ENCODE measurements around the gene ZNF827.

DNA sequence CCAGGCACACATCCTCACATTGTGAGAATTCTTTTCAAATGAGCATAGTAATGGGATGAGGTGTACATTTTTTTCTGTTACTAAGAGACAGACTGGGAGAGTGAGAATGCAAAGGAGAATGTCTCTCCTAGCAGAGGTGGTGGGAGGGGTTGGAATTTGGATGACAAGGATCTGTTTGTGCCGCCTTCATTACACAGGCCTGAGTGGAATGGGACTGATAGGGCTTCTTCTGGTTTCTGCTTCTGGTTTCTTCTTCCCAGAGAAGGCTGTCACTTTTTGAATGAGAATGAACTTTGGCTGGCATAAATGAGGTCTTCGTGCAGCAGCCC lies 203.3 kb downstream of the ZNF827 start:
- TF ChIP-seq CTCF (IDR thresholded peaks at IDR 0.05 in 2 of 3, conservative IDR thresholded peaks at IDR 0.05 in 1 of 3; ENCODE audit: insufficient read depth in 2 of 3, low read depth in 1 of 3, low read length in 3 of 3), result no peak
- no peak for TF ChIP-seq POLR2A (conservative IDR thresholded peaks at IDR 0.05)
- no peak for TF ChIP-seq ZNF274 (IDR thresholded peaks at IDR 0.05; ENCODE audit: borderline replicate concordance, low read depth, low read length)
- no peak for TF ChIP-seq SMAD1 (IDR thresholded peaks at IDR 0.05; ENCODE audit: low read depth, low read length, partially characterized antibody)
- no peak for TF ChIP-seq ZBTB33 (CRISPR knock-in tag; IDR thresholded peaks at IDR 0.05)
- TF ChIP-seq RFX5 (IDR thresholded peaks at IDR 0.05; ENCODE audit: low read depth, low read length), result no peak

Data from K562 (cell line).